Measurements from ENCODE around the gene ADGRB2. TPM values are rescaled to one million over a fixed set of nuclear protein-coding genes. Genes with fewer than 3 reads are reported as not detected.

The ADGRB2 gene
- total RNA-seq, 4 donors from 2014 or later = 2.4 to 14.3 (median 9.8) TPM

GRCh38 chr1:31678681-31679080, 85.5 kb downstream of the ADGRB2 start:
- Histone ChIP-seq H3K4me1 (no peaks in the 10 kb centered on the region), H3K9me3 (no peaks in the 10 kb centered on the region), H3K27ac (no peak overlapping the region), H3K4me3 (replicated peaks in 1 of 3) (no peak overlapping the region), H3K27me3 (no peaks in the 10 kb centered on the region), H3K36me3 (no peaks in the 10 kb centered on the region)
- intact Hi-C loops (cut with DNase I) = no loop called here
- WGBS, 2 donors = 88 to 91% methylated on average over 4 of the region's 4 CpGs
- DNase-seq = no peak
- TF ChIP-seq POLR2A (IDR thresholded peaks at IDR 0.05) = no peak
- TF ChIP-seq CTCF (IDR thresholded peaks at IDR 0.05) = no peak

- 77 to 83% methylated on average over 6 of the region's 6 CpGs for WGBS, 2 donors
- Histone ChIP-seq H3K9me3 (no peaks in the 10 kb centered on the region), H3K36me3 (no peaks in the 10 kb centered on the region), H3K4me3 (replicated peaks in 1 of 3) (no peak overlapping the region), H3K27ac (no peak overlapping the region), H3K27me3 (no peaks in the 10 kb centered on the region), H3K4me1 (no peaks in the 10 kb centered on the region)
- TF ChIP-seq CTCF (IDR thresholded peaks at IDR 0.05) (no peak), POLR2A (IDR thresholded peaks at IDR 0.05) (no peak)
- no peak for DNase-seq
- intact Hi-C loops (cut with DNase I) = no loop called here
These were observed 86.2 kb downstream of the ADGRB2 start for GRCh38 chr1:31677949-31678348.

- no peaks in the 10 kb centered on the region for H3K4me1 ChIP-seq
- no peak for DNase-seq
- H3K9me3 ChIP-seq = no peaks in the 10 kb centered on the region
- H3K27ac ChIP-seq = no peak overlapping the region
- H3K27me3 ChIP-seq = no peaks in the 10 kb centered on the region
- TF ChIP-seq POLR2A (IDR thresholded peaks at IDR 0.05) (no peak), CTCF (IDR thresholded peaks at IDR 0.05) (no peak)
- intact Hi-C loops (cut with DNase I) = no loop called here
- H3K36me3 ChIP-seq = no peaks in the 10 kb centered on the region
- WGBS, 2 donors = 59 to 64% methylated on average over 3 of the region's 3 CpGs
- no peak overlapping the region for H3K4me3 ChIP-seq (replicated peaks in 1 of 3)
These were observed 86.7 kb downstream of the ADGRB2 start for GRCh38 chr1:31677401-31677800.

Small RNAs within 50 kb of the gene (microRNA-seq; reads per million reads assigned to microRNA genes)
- gene MIR4254 = not detected

Small RNAs within 50 kb of the gene (small RNA-seq; reads per million reads assigned to genes)
- not detected for gene MIR4254

Other genes with a start within 250 kb of the ADGRB2 start
- gene TINAGL1, start 187.8 kb downstream of the ADGRB2 start, total RNA-seq = 100 to 1,000 TPM; 157 to 391 (median 227) TPM
- 1 to 10 TPM in 2 of 4 donors, under 1 TPM in 2; 0.40 to 5.6 (median 1.3) TPM for gene HCRTR1, start 146.7 kb downstream of the ADGRB2 start, total RNA-seq
- 100 to 1,000 TPM; 180 to 355 (median 312) TPM for gene PEF1, start 119.5 kb downstream of the ADGRB2 start, total RNA-seq
- gene COL16A1, start 60.3 kb downstream of the ADGRB2 start, total RNA-seq = 100 to 1,000 TPM in 2 of 4 donors, 10 to 100 TPM in 2; 61.3 to 121 (median 97.1) TPM
- gene SPOCD1, start 51.7 kb upstream of the ADGRB2 start, total RNA-seq = 1 to 10 TPM in 1 of 4 donors, under 1 TPM in 2, not detected in 1; 0.22 to 1.6 (median 0.96) TPM
- 100 to 1,000 TPM; 204 to 507 (median 328) TPM for gene PTP4A2, start 174.0 kb upstream of the ADGRB2 start, total RNA-seq
- gene KHDRBS1, start 249.5 kb upstream of the ADGRB2 start, total RNA-seq = 100 to 1,000 TPM in 1 of 4 donors, 10 to 100 TPM in 3; 71.9 to 107 (median 82.5) TPM